ENCODE results near the gene SIRPB2.

SIRPB2 gene

DNA sequence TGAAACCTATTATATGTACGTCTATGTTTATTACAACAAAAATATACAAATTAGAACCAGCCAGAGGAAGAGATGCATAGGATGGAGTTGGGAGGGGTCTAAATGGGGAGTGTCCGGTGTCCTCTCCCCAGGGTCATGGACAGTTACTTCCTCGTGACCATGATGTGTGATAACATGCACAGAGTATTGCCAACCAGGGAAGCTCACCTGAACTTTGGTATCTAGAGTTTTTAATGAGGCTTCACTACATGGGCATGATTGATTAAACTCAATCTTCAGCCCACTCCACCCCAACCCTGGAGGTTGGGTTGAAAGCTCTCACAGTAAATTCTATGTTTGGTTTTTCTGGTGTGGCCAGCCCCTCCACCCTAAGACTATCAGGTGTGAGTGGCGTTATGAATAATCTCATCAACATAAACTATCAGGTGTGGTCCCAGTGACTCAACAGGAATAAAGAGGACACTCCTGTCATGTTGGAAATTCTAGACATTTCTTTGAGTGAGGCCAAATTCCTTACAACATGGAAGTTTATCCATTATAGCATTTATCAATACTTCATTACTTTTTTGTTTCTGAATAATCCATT is 62.0 kb downstream of the SIRPB2 start:
- no peak overlapping the region for H3K4me3 ChIP-seq (ENCODE audit: low read length)
- no peak for TF ChIP-seq ZNF274 (IDR thresholded peaks at IDR 0.05; ENCODE audit: low read depth, low read length)

DNA sequence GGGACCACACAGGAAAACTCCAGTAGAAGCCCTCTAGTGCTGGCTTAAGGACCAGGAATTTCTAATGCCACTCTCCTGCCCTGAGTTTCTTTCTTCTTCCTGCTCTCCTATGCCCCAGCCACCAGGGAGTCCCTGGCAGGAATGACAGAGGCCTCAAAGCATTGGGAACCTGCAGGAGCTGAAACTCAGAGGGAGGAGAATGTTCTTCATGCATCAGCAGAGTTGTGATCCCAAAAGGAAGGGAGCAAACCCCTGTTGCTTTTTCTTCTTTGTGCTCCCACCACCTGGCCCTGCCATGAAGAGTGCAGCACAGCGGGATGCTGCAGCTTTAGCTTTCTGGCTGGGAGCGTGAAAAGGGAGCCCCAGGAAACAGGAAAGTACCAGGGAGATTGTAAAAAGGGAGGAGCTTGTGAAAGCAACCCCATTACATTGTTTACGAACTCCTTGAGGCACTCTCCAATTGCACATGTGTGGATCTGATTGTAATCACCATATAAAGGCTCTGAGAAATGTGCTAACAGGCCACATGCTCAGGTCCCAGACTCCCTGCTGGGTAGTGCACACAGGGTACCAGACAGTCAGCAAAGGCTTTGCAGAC is 63.7 kb downstream of the SIRPB2 start:
- no peak for TF ChIP-seq ZNF274 (IDR thresholded peaks at IDR 0.05; ENCODE audit: low read depth, low read length)
- H3K4me3 ChIP-seq (ENCODE audit: low read length) = no peak overlapping the region

- TF ChIP-seq ZNF274 (IDR thresholded peaks at IDR 0.05; ENCODE audit: low read depth, low read length) = no peak
- no peak overlapping the region for H3K4me3 ChIP-seq (ENCODE audit: low read length)
These were observed 64.9 kb downstream of the SIRPB2 start for GRCh38 chr20:1426231-1426849.

All from GM08714 (cell line).